Measurements from ENCODE around the gene SOX18.

The SOX18 gene

GRCh38 chr20:64072498-64073063 lies 23.1 kb upstream of the SOX18 start:
- Histone ChIP-seq H3K27ac (ENCODE audit: low read depth, low read length) (no peak overlapping the region), H3K9ac (ENCODE audit: low read length) (no peak overlapping the region), H3K4me3 (ENCODE audit: low read depth in 1 of 2, low read length in 2 of 2) (no peak overlapping the region), H3K27me3 (ENCODE audit: control insufficient read depth in 1 of 2, insufficient read depth in 2 of 2, low read length in 2 of 2) (no peaks in the 10 kb centered on the region), H3K36me3 (ENCODE audit: insufficient read depth, low read length) (peaks cover 5% of the 10 kb centered on the region), H3K4me1 (ENCODE audit: insufficient read depth, low read length) (no peaks in the 10 kb centered on the region), H3K9me3 (ENCODE audit: low read length) (no peaks in the 10 kb centered on the region)

DNA sequence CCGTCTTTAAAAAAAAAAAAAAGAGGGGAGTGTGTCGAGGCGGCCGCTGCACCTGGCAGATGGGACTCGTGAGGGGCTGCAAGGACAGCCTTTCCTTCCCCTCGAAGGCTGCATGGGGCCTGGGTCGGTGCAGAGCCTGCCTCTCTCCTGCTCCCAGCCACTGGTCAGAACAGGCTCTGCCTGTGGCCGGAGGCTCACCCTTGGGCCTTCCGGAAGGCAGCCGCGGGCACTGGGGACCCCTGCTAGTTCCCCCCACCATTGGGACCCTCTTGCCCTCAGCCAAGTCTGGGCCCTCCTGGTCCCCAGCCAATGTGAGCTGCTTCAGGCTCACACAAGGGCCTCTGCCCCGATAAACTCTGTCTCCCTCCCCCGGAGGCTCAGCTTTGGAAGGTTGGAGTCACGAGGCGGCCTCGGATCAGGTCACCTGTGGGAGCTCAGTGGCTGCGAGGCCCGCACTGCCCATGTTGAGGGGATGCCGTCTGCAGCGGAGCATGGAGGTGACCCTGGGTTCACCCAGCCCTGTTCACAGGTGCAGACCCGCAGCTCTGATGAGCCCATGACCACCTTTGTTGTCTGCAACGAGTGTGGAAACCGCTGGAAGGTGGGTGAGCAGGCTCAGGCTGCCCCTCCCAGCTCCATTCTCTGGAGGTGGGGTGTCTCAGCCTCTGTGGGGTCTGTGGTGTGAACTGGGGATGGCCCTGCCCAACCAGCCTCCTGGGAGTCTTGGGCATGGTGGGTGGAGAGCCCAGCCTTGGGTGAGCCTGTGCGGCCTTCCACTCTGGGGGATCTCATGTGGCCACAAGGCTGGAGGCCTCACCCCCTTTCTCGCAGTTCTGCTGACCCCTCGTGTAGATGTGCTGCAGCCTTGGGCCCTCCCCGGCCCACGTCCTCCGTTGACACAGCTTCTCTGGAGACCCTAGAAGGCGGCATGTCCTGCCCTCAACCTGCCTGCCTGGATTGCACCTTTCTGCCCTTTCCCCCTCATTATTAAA lies 22.2 kb upstream of the SOX18 start:
- Histone ChIP-seq H3K36me3 (ENCODE audit: insufficient read depth, low read length) (peaks cover 5% of the 10 kb centered on the region), H3K4me3 (ENCODE audit: low read depth in 1 of 2, low read length in 2 of 2) (no peak overlapping the region), H3K27ac (ENCODE audit: low read depth, low read length) (no peak overlapping the region), H3K9me3 (ENCODE audit: low read length) (no peaks in the 10 kb centered on the region), H3K27me3 (ENCODE audit: control insufficient read depth in 1 of 2, insufficient read depth in 2 of 2, low read length in 2 of 2) (no peaks in the 10 kb centered on the region), H3K9ac (ENCODE audit: low read length) (no peak overlapping the region), H3K4me1 (ENCODE audit: insufficient read depth, low read length) (no peaks in the 10 kb centered on the region)

DNA sequence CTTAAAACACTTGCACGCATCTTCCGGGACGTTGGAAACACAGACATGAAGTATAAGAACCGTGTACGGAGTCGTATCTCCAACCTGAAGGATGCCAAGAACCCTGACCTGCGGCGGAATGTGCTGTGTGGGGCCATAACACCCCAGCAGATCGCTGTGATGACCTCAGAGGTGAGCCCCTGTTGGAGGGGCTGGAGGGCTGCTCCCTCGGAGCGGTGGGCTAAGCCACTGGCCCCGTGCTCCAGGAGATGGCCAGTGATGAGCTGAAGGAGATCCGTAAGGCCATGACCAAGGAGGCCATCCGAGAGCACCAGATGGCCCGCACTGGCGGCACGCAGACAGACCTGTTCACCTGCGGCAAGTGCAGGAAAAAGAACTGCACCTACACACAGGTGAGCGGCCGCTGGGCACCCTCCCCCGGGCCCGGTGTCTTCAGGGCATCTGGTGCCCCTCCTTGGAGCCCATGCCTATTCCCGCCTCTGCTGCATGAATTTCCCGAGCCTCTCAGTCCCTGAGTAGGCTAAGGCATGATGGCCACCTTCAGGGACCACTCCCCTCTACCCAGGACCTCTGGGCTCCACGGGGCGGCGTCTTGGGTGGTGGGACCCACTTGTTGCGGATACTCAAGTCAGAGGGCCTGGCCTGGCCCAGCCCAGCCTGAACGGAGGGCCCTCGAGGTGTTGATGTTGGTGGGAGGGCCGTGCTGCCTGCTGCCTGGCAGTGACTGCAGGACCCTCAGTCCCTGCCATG lies 21.0 kb upstream of the SOX18 start:
- H3K36me3 ChIP-seq (ENCODE audit: insufficient read depth, low read length), result peaks cover 5% of the 10 kb centered on the region
- no peaks in the 10 kb centered on the region for H3K4me1 ChIP-seq (ENCODE audit: insufficient read depth, low read length)
- no peak overlapping the region for H3K27ac ChIP-seq (ENCODE audit: low read depth, low read length)

DNA sequence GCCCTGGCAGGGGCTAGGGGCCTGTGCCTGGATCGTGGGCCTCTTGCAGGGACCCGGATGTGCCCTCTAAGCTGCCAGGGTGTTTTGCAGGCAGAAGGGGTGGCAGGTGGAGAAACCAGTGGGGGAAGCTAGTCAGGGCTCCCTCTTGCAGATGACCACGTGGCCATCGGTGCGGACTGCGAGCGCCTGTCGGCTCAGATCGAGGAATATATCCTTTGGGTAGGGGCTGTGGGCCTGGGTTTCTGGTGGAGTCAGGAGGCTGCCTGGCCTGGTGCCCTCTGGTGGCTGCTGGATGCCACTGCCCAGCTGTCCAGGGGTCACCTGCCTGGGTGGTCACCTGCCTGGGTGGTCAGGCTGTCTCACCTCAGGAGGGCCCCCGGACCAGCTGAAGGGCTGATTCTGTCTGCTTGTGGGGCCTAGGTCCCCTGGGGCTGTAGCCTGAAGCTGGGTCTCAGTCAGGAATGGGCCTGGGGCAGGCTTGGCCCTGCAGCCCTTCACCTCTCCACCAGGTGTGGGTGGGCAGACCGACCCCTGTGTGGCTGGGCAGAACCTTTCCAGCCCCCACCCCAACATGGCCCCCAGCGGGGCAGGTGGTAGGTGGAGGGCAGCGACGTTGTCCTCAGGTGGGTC lies 20.3 kb upstream of the SOX18 start:
- Histone ChIP-seq H3K4me3 (ENCODE audit: low read depth in 1 of 2, low read length in 2 of 2) (no peak overlapping the region), H3K9ac (ENCODE audit: low read length) (no peak overlapping the region), H3K4me1 (ENCODE audit: insufficient read depth, low read length) (no peaks in the 10 kb centered on the region), H3K27ac (ENCODE audit: low read depth, low read length) (no peak overlapping the region), H3K9me3 (ENCODE audit: low read length) (no peaks in the 10 kb centered on the region), H3K36me3 (ENCODE audit: insufficient read depth, low read length) (peaks cover 5% of the 10 kb centered on the region), H3K27me3 (ENCODE audit: control insufficient read depth in 1 of 2, insufficient read depth in 2 of 2, low read length in 2 of 2) (no peaks in the 10 kb centered on the region)

More for the DNA sequence above, 21.0 kb upstream of the SOX18 start:
- Histone ChIP-seq H3K4me3 (ENCODE audit: low read depth in 1 of 2, low read length in 2 of 2) (no peak overlapping the region), H3K9ac (ENCODE audit: low read length) (no peak overlapping the region), H3K27me3 (ENCODE audit: control insufficient read depth in 1 of 2, insufficient read depth in 2 of 2, low read length in 2 of 2) (no peaks in the 10 kb centered on the region), H3K9me3 (ENCODE audit: low read length) (no peaks in the 10 kb centered on the region)

DNA sequence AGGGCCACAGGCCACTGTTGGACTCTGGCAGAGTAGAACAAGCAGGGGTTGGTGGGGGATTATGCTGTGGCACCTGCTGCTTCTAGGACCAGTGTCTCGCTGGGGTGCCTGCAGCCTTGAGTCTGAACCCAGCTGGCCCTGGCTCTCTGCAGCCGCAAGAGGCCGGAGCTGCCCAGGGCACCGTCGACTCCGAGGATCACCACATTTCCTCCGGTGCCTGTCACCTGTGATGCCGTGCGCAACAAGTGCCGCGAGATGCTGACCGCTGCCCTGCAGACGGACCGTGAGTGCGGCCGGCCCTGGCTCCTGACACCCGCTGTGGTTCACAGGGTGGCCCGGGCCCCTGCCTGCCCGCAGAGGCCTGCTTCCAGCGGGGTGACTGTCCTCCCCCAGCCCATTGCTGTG lies 19.8 kb upstream of the SOX18 start:
- Histone ChIP-seq H3K4me1 (ENCODE audit: insufficient read depth, low read length) (peaks cover 4% of the 10 kb centered on the region), H3K27ac (ENCODE audit: low read depth, low read length) (no peak overlapping the region), H3K9ac (ENCODE audit: low read length) (no peak overlapping the region), H3K36me3 (ENCODE audit: insufficient read depth, low read length) (peaks cover 5% of the 10 kb centered on the region), H3K27me3 (ENCODE audit: control insufficient read depth in 1 of 2, insufficient read depth in 2 of 2, low read length in 2 of 2) (no peaks in the 10 kb centered on the region), H3K4me3 (ENCODE audit: low read depth in 1 of 2, low read length in 2 of 2) (no peak overlapping the region), H3K9me3 (ENCODE audit: low read length) (no peaks in the 10 kb centered on the region)

DNA sequence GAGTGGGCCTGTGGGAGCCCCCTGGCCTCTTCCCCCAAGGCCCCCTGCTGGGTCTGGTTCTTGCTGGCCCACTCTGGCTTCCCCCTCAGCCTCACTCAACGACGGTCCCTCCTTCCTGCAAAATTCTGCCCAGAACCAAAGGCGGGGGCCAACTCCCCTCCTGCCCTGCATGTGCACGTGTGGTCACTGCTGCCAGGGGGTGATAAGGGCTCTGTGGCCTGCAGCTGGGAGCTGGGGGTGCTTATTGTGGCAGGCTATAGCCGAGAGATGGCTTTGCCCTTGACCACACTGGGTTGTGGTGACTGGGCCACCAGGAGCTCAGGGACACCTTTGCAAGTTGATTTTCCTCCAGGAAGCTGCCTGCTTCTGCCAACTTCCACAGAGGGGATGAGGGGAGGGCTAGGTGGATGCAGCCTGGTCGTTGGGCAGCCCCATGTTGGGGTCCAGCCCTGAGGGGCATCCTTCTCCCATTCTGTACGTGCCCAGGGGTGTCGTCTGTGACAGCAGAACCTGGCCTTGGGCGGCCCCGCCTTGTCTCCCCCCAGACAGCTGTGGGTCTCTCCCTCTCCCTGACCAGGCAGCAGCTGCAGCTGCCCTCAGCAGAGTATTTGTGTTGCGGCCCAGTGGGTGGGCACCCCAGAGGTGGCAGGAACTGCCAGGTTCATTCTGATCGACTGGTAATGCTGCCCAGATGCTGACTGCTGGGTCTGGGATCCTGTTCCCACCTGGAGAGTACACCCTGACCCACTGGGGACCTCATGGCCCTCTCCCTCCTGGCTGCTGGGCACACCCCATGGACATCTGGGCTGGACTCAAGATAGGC lies 19.2 kb upstream of the SOX18 start:
- no peak overlapping the region for H3K9ac ChIP-seq (ENCODE audit: low read length)
- no peaks in the 10 kb centered on the region for H3K27me3 ChIP-seq (ENCODE audit: control insufficient read depth in 1 of 2, insufficient read depth in 2 of 2, low read length in 2 of 2)
- no peak overlapping the region for H3K4me3 ChIP-seq (ENCODE audit: low read depth in 1 of 2, low read length in 2 of 2)
- no peaks in the 10 kb centered on the region for H3K9me3 ChIP-seq (ENCODE audit: low read length)
- no peak overlapping the region for H3K27ac ChIP-seq (ENCODE audit: low read depth, low read length)
- peaks cover 9% of the 10 kb centered on the region for H3K4me1 ChIP-seq (ENCODE audit: insufficient read depth, low read length)
- H3K36me3 ChIP-seq (ENCODE audit: insufficient read depth, low read length), result peaks cover 5% of the 10 kb centered on the region

- H3K4me3 ChIP-seq (ENCODE audit: low read depth in 1 of 2, low read length in 2 of 2), result no peak overlapping the region
- H3K36me3 ChIP-seq (ENCODE audit: insufficient read depth, low read length), result peaks cover 5% of the 10 kb centered on the region
- no peaks in the 10 kb centered on the region for H3K9me3 ChIP-seq (ENCODE audit: low read length)
- no peak overlapping the region for H3K27ac ChIP-seq (ENCODE audit: low read depth, low read length)
- peaks cover 9% of the 10 kb centered on the region for H3K4me1 ChIP-seq (ENCODE audit: insufficient read depth, low read length)
- no peaks in the 10 kb centered on the region for H3K27me3 ChIP-seq (ENCODE audit: control insufficient read depth in 1 of 2, insufficient read depth in 2 of 2, low read length in 2 of 2)
- no peak overlapping the region for H3K9ac ChIP-seq (ENCODE audit: low read length)
These were observed 18.4 kb upstream of the SOX18 start for GRCh38 chr20:64067733-64068307.

DNA sequence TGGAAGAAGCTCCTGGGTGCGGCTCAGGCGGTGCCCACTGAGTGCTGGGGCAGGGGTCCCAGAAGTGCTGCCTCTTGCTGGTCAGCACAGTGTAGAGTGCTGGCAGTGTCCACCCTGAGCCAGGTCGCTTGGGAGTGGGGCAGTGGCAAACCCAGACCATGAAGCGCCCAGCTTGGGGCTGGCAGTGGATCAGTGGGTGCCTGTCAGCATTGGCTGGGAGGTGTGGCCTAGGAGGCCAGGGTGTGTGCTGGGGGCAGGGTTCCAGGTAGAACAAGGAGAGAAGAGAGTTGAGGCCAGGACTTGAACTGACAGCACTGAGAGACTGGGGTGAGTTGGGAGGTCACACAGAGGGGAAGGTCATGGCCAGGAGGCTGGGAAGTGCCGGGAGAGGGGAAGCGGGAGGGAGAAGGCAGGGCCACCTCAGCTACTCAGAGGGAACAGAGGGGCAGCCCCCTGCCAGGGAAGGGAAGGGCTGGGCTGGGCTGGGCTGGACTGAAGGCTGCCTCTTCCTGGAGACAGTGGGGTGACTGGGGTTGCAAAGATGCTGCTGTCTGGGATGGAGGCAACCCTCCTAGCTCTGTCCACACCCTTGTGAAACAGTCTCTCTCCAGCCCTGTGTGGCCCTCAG lies 17.7 kb upstream of the SOX18 start:
- H3K9me3 ChIP-seq (ENCODE audit: low read length), result no peaks in the 10 kb centered on the region
- H3K4me3 ChIP-seq (ENCODE audit: low read depth in 1 of 2, low read length in 2 of 2), result no peak overlapping the region
- H3K4me1 ChIP-seq (ENCODE audit: insufficient read depth, low read length), result peaks cover 15% of the 10 kb centered on the region
- H3K9ac ChIP-seq (ENCODE audit: low read length), result no peak overlapping the region
- H3K27me3 ChIP-seq (ENCODE audit: control insufficient read depth in 1 of 2, insufficient read depth in 2 of 2, low read length in 2 of 2), result no peaks in the 10 kb centered on the region
- peaks cover 5% of the 10 kb centered on the region for H3K36me3 ChIP-seq (ENCODE audit: insufficient read depth, low read length)
- H3K27ac ChIP-seq (ENCODE audit: low read depth, low read length), result no peak overlapping the region

GRCh38 chr20:64065974-64066343 lies 16.5 kb upstream of the SOX18 start:
- Histone ChIP-seq H3K9me3 (ENCODE audit: low read length) (no peaks in the 10 kb centered on the region), H3K27me3 (ENCODE audit: control insufficient read depth in 1 of 2, insufficient read depth in 2 of 2, low read length in 2 of 2) (no peaks in the 10 kb centered on the region), H3K9ac (ENCODE audit: low read length) (no peak overlapping the region), H3K36me3 (ENCODE audit: insufficient read depth, low read length) (peaks cover 5% of the 10 kb centered on the region), H3K27ac (ENCODE audit: low read depth, low read length) (no peak overlapping the region), H3K4me1 (ENCODE audit: insufficient read depth, low read length) (peaks cover 18% of the 10 kb centered on the region), H3K4me3 (ENCODE audit: low read depth in 1 of 2, low read length in 2 of 2) (no peak overlapping the region)

Data from muscle layer of colon (tissue), 2 donors.